HEK293T (cell line): ENCODE measurements around the gene CALCB.

Source experiments
- CTCF ChIA-PET: fragments of 350-600 bp; formaldehyde crosslinking; extraction: SDS; loops from one replicate; lab custom pipeline; 2021; ENCODE audit warnings: antibody characterized with exemption, inconsistent platforms; lab: Yijun Ruan, JAX
- POLR2A ChIA-PET: fragments of 350-600 bp; formaldehyde crosslinking; extraction: SDS; loops from one replicate; lab custom pipeline; 2020; ENCODE audit warnings: antibody characterized with exemption, inconsistent platforms; lab: Yijun Ruan, JAX
- DNase-seq: peaks from one replicate; pipeline ENCODE4 v3.0.0; 2012; ENCODE audit warnings: mixed read lengths; ENCODE audit errors: extremely low spot score
- ARNT ChIP-seq: fragments of 450-650 bp; IDR thresholded peaks from 2 replicates; pipeline ENCODE4 v1.6.1; 2017; ENCODE audit warnings: mild to moderate bottlenecking
- CTBP1 ChIP-seq: fragments of 450-650 bp; IDR thresholded peaks from 2 replicates; pipeline ENCODE4 v1.6.1; 2016; ENCODE audit warnings: borderline replicate concordance
- ELF4 ChIP-seq: fragments of 450-650 bp; IDR thresholded peaks from 2 replicates; pipeline ENCODE4 v1.6.1; 2017; ENCODE audit warnings: antibody characterized with exemption
- FOXA1 ChIP-seq: fragments of 450-650 bp; IDR thresholded peaks from 2 replicates; pipeline ENCODE4 v1.6.1; 2016; ENCODE audit warnings: mild to moderate bottlenecking
- FOXK2 ChIP-seq: fragments of 450-650 bp; IDR thresholded peaks from 2 replicates; pipeline ENCODE4 v1.6.1; 2016; ENCODE audit warnings: mild to moderate bottlenecking
- LEF1 ChIP-seq: fragments of 450-650 bp; IDR thresholded peaks from 2 replicates; pipeline ENCODE4 v1.6.1; 2017; ENCODE audit warnings: mild to moderate bottlenecking, borderline replicate concordance
- SUZ12 ChIP-seq: fragments of 450-650 bp; IDR thresholded peaks from 2 replicates; pipeline ENCODE4 v1.6.1; 2016; ENCODE audit warnings: mild to moderate bottlenecking
- ZNF384 ChIP-seq: fragments of 450-650 bp; IDR thresholded peaks from 2 replicates; pipeline ENCODE4 v1.6.1; 2016

The CALCB gene

GRCh38 chr11:15124528-15124927 is 51.1 kb downstream of the CALCB start:
- POLR2A ChIA-PET, result no interaction called here
- no peak for DNase-seq
- TF ChIP-seq LEF1, result no peak
- TF ChIP-seq ELF4, result no peak
- no peak for TF ChIP-seq FOXK2
- CTCF ChIA-PET, result interaction anchor here (0.9 kb wide), 1 partner anchor 23 kb away, joined by 3 read pairs; no protein-coding TSS in a partner anchor

GRCh38 chr11:15127341-15127740 is 53.9 kb downstream of the CALCB start:
- ChIA-PET CTCF (interaction anchor here (1.3 kb wide), 1 partner anchor 27 kb away, joined by 4 read pairs; no protein-coding TSS in a partner anchor), POLR2A (no interaction called here)
- no peak for TF ChIP-seq FOXA1
- no peak for TF ChIP-seq ARNT
- no peak for TF ChIP-seq ZNF384
- no peak for TF ChIP-seq CTBP1
- TF ChIP-seq SUZ12, result no peak
- DNase-seq, result no peak
